Fibroblast of upper back skin (primary cell): Measurements from ENCODE around the gene NEUROD2.
"Not testable (repeated sequence)": the region's sequence is repeated elsewhere in the genome, so short reads cannot be mapped to it uniquely, and the experiment has no call there.

ENCODE experiments used
- DNase-seq: peaks from one replicate; pipeline ENCODE4 v3.0.0-alpha.2; 2013

Gene NEUROD2

GRCh38 chr17:39601758-39602532, 5.8 kb downstream of the NEUROD2 start:
- no peak for DNase-seq

DNA sequence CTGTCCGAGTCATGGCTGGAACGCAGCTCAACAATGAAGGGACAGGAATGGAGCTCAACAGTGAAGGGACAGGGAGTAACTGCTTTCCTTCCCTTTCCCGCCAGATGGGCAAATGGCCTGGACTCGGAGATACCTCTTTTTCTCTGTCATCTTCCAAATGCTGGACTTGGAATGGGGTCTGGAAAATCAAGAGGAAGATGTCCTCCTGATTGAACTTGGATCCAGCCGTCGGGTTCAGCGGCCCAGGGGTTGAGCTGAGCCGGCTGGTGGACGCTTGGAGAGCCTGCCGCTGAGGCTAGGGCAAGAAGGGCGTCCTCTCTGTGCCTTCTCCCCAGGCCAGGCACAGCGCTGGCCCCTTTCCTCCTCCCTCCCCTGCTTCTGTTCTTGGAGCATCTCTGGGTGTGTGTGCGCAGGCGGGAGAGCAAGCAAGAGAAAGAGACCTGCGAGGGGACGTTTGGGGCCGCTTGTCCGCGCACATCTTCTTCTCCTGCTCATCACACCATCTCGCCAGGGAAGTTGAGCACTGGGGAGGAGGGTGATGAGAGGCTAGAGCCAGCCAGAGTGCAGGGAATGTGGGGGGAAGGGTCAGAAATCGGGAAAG, 6.6 kb downstream of the NEUROD2 start:
- DNase-seq = no peak

GRCh38 chr17:39600288-39600996, 7.3 kb downstream of the NEUROD2 start:
- no peak for DNase-seq

DNA sequence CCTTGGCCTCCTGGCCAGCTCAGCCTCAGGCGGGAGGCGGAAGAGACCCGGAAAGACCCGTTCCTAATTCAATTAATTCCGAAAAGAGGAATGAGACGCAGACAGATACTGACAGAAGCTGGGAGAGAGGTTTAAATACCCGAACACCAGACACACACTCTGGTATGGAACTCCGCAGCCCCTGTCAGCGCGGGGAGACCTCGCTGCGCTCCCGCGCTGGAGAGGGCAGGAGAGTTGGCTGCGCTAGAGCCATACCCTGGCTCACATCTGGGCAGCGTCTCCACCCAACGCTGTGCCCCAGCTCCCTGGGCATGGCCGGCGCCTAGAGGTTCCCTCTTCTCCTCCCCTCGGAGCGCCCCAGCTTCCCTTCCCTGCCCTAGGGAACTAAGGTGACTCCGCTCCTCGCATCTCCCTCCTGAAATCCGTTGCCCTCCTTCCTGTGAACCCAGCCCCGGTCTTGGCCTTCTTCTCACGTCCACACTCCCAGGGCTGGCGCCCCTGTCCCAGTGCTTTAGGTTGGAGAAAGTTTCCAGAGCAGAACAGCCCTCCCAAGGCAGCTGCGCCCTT, 8.0 kb downstream of the NEUROD2 start:
- DNase-seq = no peak

- no peak for DNase-seq
These were observed 8.6 kb downstream of the NEUROD2 start for GRCh38 chr17:39599004-39599664.

DNA sequence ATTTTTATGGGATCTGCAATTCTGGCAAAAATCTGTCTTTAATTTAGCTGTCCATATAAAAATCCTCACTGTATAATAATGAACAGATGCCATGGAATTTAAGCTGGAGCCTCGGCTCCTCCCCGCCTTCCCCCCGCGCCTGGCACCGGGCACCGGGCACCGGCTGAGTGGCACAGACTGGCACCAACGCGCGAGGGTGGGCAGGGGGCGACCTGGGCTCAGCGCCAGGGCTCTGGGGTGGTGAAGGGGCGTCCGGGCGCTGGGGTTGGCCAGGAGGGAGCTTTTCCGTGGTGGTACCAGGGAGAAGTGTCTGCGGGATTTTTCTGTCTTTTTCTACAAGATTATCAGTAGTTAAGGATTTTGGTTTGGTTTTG, 9.1 kb downstream of the NEUROD2 start:
- no peak for DNase-seq

- no peak for DNase-seq
These were observed 9.7 kb downstream of the NEUROD2 start for GRCh38 chr17:39598047-39598481.

DNA sequence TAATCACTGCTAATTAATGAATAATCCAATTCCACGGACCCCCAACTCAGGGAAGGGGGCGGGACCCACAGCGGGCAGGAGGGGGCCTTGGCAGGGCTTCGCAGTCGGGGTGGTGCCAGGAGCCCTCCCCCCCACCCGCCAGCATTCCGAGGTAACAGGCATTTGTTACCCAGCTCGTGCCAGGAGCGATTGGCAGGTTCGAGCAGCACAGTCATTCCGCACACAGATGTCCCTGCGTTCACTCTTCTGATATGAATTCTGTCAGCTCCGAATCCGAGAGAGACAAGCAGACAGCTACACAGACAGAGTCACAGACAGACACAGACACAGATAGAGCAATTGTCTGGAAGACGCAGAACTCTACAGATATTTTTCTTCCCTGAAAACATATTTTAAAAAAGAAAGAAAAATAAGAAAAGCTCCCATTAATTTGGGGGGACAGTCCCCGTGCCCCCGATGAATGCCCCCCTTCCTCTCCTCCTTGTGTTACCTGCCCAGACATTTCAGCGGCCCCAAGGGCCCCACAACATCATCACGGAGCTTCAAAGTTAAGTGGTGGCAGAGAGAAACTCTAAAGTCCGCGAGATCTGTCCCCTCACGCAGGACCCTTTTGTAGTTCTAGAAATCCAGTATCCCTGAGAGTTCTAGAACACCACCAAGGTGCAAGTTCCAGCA, 10.2 kb downstream of the NEUROD2 start:
- no peak for DNase-seq

- no peak for DNase-seq
These were observed 11.0 kb downstream of the NEUROD2 start for GRCh38 chr17:39596543-39597267.

DNA sequence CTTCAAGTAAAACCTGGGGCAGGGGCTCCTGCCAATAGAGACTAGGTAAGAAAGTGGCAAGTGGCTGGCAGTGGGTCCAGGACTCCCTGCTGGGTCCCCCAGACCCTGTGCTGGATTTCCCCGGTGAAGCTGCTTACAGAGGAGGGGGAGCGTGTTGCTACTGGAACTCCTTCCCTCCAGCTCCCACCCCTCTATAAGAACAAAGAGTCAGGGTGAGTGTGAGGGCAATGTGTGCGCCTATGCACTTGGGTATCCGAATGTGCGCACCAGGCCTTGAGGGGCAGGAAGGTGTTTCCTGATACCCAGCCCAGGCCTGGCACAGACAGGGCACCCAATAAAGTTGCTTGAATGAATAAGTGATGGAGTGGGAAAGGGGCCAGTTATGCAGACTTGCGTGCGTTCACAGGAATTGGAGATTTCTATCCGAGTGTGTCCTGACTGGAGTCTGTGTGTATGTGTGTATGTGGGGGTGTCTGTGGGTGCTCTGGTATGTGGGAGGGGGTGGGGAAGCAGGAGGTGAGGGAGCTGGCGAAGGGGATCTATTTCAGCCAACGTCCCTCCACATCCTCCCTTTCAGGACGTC, 11.7 kb downstream of the NEUROD2 start:
- DNase-seq = no peak

GRCh38 chr17:39595294-39595693, 12.4 kb downstream of the NEUROD2 start:
- no peak for DNase-seq

DNA sequence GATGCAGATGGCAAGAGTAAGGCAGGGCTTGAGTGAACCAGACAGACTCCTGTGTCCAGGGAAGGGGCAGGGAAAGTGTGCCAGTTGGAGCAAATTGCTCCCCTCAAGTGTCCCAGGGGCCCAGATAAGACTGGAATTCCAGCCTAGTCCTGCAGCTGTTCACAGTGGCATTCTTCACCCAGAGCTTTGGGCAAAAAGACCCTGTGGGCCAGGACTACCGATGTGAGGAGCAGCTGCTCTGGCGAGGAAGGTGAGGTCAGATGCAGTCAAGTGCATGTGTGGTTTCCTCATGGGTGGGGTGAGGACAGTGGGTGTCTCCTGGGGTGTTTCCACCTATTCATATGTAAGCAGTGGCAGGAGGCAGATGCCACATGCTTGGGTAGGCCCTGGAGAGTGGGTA, 14.3 kb downstream of the NEUROD2 start:
- no peak for DNase-seq

GRCh38 chr17:39591958-39592954, 15.5 kb downstream of the NEUROD2 start:
- DNase-seq = peak; percentile 49

DNA sequence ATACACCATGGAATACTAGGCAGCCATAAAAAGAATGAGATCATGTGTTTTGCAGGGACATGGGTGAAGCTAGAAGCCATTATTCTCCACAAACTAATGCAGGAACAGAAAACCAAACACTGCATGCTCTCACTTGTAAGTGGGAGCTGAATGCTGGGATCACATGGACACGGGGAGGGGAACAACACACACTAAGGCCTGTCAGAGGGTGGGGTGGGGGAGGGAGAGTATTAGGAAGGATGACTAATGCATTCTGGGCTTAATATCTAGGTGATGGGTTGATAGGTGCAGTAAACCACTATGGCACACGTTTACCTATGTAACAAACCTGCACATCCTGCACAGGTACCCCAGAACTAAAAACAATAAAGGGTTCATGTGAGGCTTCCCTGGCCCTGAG, 17.5 kb downstream of the NEUROD2 start:
- DNase-seq = not testable (repeated sequence)

- no peak for DNase-seq
These were observed 25.1 kb downstream of the NEUROD2 start for GRCh38 chr17:39582658-39583057.

DNA sequence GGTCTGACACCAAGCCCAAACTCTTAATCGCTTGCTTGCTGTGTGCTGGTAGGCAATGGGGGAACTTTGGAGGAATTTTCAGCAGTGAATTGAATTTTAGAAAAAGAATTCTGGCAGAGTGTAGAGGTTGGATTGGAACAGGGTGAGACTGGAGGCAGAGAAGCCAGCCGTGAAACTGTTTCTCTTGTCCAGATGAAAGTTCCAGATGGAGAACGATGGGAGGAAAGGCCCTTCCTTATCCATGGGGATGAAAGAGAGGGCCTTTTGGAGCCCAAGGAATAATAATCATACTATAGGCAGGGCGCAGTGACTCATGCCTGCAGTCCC, 26.0 kb downstream of the NEUROD2 start:
- no peak for DNase-seq

DNA sequence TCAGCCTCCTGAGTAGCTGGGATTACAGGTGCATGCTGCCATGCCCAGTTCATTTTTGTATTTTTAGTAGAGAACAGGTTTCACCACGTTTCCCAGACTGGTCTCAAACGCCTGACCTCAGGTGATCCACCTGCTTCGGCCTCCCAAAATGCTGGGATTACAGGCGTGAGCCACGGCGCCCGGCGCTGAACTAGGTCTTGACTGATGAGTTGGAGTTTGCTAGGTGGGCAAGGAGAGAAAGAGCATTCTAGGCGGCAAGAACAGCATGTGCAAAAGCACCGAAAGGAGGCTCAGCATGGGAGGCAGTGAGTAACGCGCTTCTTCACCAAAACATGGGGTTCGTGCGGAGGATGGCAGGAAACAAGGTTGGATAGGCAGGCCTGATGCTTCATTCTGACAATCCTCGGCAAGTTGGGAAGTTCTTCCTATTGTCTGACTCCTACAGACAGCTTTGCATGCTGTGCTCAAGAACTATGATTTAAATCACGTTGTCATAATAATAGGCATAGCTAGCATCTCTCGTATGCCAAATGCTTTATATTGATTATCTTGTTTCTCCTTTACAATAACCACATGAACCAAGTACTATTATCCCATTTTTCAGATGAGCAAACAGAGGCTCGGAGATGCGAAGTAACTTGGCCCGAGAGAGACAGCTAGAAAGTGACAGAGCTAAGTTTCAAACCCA, 26.5 kb downstream of the NEUROD2 start:
- DNase-seq = no peak

- DNase-seq = no peak
These were observed 27.6 kb downstream of the NEUROD2 start for GRCh38 chr17:39580082-39580468.

GRCh38 chr17:39579318-39580081, 28.2 kb downstream of the NEUROD2 start:
- DNase-seq = no peak
